ENCODE results near the gene UBIAD1.

- TF ChIP-seq, protein P1, sequence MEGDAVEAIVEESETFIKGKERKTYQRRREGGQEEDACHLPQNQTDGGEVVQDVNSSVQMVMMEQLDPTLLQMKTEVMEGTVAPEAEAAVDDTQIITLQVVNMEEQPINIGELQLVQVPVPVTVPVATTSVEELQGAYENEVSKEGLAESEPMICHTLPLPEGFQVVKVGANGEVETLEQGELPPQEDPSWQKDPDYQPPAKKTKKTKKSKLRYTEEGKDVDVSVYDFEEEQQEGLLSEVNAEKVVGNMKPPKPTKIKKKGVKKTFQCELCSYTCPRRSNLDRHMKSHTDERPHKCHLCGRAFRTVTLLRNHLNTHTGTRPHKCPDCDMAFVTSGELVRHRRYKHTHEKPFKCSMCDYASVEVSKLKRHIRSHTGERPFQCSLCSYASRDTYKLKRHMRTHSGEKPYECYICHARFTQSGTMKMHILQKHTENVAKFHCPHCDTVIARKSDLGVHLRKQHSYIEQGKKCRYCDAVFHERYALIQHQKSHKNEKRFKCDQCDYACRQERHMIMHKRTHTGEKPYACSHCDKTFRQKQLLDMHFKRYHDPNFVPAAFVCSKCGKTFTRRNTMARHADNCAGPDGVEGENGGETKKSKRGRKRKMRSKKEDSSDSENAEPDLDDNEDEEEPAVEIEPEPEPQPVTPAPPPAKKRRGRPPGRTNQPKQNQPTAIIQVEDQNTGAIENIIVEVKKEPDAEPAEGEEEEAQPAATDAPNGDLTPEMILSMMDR (IDR thresholded peaks at IDR 0.05; ENCODE audit: insufficient read depth, low read depth, low read length) = no peak
- TF ChIP-seq EZH2 (IDR thresholded peaks at IDR 0.05; ENCODE audit: insufficient read depth, low read length) = no peak
Measured at GRCh38 chr1:11245248-11245647, 27.8 kb upstream of the UBIAD1 start.
